ENCODE measurements around the gene SPEF2.

GRCh38 chr5:35659556-35659955 is 41.9 kb downstream of the SPEF2 start:
- no peak for TF ChIP-seq CTCF (conservative IDR thresholded peaks at IDR 0.05; ENCODE audit: low read length)
- no peak for TF ChIP-seq EZH2phosphoT487 (IDR thresholded peaks at IDR 0.05; ENCODE audit: borderline replicate concordance, low read depth, low read length)
